GM19240 (cell line): ENCODE results near the gene MAML3.

Experiments used
- DNase-seq: peaks from one replicate; pipeline ENCODE4 v3.0.0; 2011; ENCODE audit warnings: low spot score; ENCODE audit not compliant: insufficient read length

MAML3 gene

DNA sequence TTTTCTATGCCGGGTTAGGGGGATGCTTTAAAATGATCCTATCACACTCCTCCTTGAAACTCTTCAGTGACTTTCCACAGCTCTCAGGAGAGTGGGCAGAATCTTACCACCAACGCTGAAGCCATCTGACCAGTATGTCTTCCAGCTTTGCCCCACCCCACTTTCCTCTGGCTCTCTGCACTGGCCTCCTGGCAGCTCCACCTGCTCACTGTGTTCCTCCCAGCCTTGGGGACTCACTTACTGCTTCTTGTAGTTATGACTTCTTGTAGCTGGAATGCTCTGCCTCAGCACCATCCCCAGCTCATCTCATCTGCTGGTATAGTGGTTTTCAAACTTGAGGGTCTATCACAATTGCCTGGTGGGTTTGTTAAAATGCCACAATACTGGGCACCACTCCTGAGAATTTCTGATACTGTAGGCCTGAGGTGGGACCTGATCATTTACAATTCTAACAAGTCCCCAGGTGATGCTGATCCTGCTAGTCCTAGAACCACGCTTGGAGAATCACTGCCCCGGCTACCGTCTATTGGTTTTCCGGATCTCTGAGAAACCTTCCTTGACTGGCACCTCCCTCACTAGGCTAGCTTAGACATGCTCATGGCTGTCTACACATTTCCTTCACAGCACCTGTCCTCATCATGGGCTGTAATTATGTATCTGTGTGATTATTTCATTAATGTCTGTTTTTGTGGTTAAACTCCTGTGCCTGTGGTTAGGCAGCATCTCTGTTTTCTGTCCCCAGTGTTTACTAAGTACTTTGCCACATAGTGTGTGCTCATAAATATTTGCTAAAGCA is 336.1 kb downstream of the MAML3 start:
- DNase-seq, result no peak

DNA sequence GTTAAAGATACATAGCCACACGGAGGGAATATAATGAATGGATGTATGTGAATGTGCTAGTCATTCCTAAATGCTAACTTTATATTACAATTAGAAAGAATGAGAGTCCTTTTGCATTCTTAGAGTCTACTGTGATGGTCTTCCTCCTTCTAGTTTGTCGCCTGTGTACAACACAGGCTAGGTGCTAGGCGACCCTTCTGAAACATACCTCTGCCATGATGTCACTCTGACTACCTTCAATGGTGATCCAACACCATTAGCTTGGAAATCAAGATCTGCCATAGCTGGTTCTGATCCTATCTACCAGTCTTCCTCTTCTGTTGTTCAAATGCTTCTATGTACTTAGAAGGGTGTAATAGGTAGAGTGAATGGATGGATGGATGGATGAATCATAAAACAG is 337.1 kb downstream of the MAML3 start:
- no peak for DNase-seq

GRCh38 chr4:139815778-139816601 is 338.0 kb downstream of the MAML3 start:
- DNase-seq, result no peak

- no peak for DNase-seq
Observed at GRCh38 chr4:139814323-139815015, 339.5 kb downstream of the MAML3 start.

DNA sequence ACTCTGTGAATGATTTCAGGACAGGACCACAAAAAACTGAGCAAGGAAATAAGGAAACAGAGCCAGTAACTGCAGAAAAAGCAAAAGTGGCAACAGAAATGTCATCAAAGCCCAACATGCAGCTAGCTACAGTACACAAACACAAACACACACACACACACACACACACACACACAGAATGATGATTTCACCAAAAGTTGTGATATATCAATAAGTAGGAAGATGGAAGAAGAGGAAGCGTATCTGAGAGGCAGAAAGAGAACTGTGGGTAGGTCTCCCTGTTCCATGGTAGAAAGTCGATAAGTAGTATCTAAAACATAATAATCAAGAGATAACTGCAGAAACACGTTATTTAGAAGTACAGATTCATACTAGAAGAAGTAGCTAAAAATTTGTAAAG is 340.1 kb downstream of the MAML3 start:
- DNase-seq, result no peak

- DNase-seq, result no peak
Observed at GRCh38 chr4:139810710-139811109, 343.3 kb downstream of the MAML3 start.

GRCh38 chr4:139809757-139810140 is 344.2 kb downstream of the MAML3 start:
- DNase-seq, result no peak

DNA sequence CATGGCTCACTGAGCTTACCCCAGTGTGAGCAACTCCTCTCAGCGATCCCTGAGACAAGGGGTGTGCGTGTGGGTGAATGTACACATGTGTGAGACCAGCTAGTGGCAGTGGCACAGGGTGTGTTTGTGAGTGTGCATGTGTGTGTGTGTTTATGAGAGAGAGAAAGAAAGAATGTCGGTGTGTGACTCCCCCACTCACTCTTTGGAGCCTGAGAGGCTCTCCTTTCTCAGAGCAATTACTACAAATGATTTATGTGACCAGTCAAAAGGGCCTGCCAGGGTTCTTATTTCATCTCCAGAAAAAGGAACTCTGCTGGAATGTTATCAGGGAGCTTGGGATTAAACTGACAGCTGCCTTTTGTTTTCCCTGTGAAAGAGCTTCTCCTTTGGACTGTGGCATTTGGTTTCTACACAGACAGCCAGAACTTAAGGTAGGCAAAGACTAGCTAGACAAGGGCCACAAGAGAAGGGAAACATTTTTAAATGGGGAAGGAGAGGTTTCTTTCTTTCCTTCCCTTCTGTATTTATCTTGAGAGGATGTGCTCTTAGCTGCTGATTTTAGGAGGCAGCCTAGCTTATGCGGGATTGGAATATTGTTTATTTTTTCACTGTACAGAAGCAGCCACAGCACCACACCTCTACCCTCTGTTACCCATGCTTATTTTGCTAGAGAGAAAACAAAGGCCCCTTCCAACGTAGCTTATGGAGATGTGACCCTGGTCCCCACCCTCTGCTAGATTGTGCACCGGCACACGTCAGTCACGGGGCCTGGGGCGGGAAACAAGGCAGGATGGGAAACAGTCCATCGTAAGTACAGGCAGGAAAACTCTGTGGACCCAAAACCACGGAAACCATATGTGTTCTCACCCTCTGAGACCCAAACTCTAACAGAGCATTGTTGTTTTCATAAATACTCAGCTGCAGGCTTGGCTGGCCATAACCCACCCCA is 344.9 kb downstream of the MAML3 start:
- no peak for DNase-seq

- no peak for DNase-seq
Observed at GRCh38 chr4:139808381-139808807, 345.6 kb downstream of the MAML3 start.

DNA sequence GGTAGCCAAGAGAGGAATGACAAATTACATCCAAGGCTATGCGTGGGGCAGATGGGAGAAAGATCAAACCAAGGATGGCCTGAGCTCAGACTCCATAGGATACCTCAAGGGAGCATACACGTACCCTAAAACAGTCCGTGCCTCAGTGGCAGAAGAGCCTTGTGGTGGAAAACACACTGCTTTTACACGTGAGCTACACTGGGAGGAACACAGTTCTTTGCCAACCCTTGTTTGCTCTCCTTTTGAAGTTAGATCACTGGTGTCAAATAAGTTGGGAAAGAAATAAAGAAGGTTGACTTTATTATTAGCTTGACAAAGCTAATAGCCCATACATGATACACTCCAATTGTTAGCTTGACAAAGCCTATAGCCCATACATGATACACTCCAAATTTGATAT is 346.5 kb downstream of the MAML3 start:
- no peak for DNase-seq

DNA sequence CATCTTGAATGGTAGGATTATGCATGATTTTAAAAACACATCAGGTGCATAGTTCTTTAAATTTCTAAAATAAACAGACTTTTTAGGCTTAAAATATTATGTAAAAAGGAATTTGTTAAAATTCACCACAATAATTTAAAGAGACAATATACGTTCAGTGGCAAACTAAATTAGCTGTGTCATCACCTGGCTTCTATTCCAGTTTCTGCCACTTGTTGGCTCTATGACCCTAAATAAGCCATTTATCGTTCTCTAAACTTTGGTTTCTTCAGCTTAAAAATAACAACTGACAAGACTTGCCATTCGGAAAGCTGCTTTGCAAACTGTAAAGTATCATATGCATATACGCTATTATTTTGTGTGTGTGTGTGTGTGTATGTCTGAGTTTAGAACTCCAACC is 347.1 kb downstream of the MAML3 start:
- no peak for DNase-seq

DNA sequence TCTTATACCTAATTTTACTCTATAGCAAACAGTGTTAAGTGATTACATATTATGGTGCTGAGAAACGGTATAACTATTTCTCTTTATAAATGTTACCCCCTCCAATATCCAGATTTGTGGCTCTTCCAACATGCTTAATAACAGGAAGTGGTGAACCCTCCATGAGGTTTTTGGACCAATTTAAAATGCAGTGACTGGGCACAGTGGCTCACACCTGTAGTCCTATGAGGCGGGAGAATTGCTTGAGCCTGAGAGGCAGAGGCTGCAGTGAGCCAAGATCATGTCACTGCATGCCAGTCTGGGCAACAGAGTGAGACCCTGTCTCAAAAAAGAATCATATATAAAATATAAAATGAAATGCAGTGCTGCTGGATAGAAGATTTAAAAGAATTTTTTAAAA is 351.1 kb downstream of the MAML3 start:
- DNase-seq, result no peak

DNA sequence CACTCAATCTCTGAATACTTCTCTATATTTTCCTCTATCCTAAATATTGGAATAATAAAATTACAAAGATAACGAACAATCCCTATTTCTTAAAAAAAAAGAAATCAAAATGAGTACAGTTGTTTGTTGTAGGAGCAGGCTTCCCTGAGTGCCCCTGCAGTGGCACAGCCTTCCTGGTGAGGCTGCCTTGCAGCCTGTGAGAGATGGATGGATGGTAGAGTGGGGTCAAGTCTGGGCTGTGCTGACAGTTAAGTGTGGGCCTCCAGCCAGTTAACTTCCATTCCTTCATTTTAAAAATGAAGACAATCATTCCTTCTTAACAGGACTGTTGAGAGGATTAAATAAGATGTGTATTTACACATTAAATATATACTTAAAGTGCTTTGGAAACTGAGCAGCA is 351.5 kb downstream of the MAML3 start:
- no peak for DNase-seq

GRCh38 chr4:139801895-139802294 is 352.1 kb downstream of the MAML3 start:
- DNase-seq, result no peak

DNA sequence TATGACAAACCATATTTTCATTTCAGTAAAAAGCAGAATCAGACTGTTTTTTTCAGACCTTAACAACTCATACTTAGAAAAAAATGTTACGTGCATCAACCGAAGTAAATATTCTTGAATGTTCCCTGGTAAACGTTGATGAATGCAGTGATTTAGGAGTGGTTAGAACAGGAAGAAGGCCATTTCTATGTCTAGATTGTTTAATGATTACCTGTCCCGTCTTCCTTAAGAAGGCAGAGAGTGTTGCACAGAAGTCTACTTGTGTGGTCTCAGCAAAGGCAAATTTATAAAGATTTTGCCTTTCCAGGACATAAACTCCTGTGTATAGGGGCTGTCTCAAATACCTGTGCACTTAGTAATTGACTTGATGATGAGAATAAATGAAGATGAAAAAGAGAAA is 353.9 kb downstream of the MAML3 start:
- no peak for DNase-seq

GRCh38 chr4:139799615-139800014 is 354.4 kb downstream of the MAML3 start:
- DNase-seq, result no peak

- no peak for DNase-seq
Observed at GRCh38 chr4:139798456-139798855, 355.5 kb downstream of the MAML3 start.

DNA sequence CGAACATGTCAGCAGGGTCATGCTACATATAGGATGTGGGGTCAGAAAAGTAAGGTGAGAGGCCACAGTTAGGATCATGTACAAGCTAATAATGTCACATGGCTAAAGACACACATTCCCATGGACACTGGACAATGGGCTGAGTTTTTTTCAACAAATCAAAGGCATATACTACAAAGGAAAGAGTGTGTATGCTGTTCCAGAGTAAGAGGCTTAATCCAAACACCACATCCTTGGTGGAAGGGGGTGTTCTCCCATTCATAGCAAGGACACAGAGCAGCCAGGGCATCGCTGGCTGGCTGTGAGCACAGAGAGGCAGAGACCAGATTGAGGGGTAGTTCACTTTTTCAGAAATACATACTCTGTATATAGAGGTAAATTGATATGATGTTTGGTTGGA is 356.7 kb downstream of the MAML3 start:
- DNase-seq, result no peak

DNA sequence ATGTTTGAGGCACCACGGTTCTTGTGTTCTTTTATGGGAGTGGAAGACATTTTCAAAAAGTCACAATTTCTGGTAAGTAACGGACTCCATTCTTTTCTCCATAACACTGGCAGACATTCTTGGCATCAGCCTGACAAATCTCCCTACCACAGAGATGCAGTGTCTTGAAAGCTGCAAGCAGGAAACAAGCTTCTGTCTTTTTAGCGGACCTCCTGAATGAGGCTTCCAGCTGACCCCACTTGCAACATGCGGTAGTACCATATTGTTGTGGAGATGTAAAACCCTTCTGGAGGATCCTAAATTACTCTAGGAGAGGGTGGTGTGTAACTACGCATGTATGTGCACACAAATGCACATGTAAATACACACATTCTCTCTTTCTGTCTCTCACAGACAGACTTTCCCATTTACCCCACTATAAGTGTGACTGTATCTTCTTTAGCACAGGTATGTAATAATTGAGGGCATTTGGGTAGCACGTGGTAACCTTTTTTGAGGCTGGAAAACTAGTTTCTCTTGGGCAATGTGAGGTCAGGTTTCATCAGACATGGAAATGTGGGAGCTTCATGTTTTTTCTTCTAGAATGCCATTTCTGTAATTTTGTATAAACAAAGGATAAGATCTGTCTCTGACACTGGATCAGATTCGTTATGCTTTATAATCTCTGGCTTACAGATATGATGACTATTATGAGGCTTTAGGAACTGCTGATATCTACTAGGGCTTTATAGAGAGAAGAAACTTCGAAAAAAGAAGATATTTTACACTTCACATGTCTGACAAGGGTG is 358.3 kb downstream of the MAML3 start:
- DNase-seq, result no peak
